Kidney epithelial cell (primary cell): Measurements from ENCODE around the gene CASTOR1. TPM values are rescaled to one million over a fixed set of nuclear protein-coding genes. Genes with fewer than 3 reads are reported as not detected.

Source experiments
- DNase-seq: peaks from one replicate; pipeline ENCODE4 v3.0.0-alpha.2; 2010; ENCODE audit warnings: low read depth
- H3K27me3 ChIP-seq: 2 replicates; pipeline ENCODE4 v1.6.0; 2011; ENCODE audit warnings: low read length; ENCODE audit not compliant: control insufficient read depth, insufficient read depth
- H3K36me3 ChIP-seq: 2 replicates; pipeline ENCODE4 v1.5.1; 2011; ENCODE audit warnings: low read length; ENCODE audit not compliant: control insufficient read depth, insufficient read depth
- H3K4me3 ChIP-seq: 2 replicates; pipeline ENCODE4 v1.5.1; 2011; ENCODE audit warnings: low read depth, mild to moderate bottlenecking, control low read depth, low read length
- total RNA-seq: library from RNA; depleted of rRNA; stranded (reverse); fragments of >200 nt; gene quantifications from 2 replicates; pipeline ENCODE4 v1.2.3, GENCODE V29; 2015
- TF ChIP-seq, protein P1 (sequence below): IDR thresholded peaks from 2 replicates; pipeline ENCODE4 v1.5.1; 2011; ENCODE audit warnings: mild to moderate bottlenecking, moderate library complexity, low read length, control low read depth, inconsistent platforms; ENCODE audit not compliant: insufficient read depth, poor library complexity, severe bottlenecking

CASTOR1 gene
- total RNA-seq, 1 donor from 2014 or later, result 10.5 TPM

DNA sequence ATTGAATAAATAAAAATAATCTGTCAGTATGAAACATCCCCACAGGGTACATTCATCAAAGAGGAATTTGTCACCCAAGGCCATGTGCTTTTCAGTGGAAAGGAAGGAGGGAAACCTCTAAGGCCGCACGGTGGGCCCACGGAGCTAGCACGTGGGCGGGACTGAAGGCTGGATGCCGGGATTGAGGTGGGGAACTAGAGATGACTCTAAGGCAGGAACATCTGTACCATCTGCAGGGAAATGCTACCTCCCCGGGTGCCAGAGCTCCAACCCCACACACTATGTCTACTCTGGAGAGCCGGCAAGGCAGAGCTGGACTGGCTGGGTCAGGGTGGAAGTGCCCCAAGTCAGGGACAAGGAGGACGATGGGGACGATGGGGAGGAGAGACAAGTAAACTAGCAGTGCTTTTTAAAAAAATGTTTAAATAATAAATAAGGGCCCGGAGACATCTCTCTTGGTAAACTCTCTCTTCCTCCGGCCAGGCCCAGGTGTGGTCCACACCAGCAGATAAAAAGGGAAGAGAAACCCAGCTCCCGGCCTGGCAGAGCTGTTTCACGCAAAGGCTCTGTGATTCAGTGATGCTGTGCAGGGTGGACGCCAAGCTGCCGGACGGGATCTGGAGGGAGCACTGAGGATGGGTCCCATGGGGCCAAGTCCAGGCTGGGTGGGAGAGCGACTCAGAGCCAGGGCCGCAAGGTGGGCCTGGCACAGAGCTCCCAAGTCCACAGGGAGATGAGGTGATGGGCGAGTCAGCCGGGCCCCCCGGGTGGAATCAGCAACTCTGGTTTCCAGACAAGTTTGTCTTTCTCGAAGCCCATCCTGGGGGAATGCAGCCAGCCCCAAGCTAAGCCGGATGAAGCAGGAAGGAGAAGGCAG lies 48.5 kb downstream of the CASTOR1 start:
- TF ChIP-seq, protein P1, sequence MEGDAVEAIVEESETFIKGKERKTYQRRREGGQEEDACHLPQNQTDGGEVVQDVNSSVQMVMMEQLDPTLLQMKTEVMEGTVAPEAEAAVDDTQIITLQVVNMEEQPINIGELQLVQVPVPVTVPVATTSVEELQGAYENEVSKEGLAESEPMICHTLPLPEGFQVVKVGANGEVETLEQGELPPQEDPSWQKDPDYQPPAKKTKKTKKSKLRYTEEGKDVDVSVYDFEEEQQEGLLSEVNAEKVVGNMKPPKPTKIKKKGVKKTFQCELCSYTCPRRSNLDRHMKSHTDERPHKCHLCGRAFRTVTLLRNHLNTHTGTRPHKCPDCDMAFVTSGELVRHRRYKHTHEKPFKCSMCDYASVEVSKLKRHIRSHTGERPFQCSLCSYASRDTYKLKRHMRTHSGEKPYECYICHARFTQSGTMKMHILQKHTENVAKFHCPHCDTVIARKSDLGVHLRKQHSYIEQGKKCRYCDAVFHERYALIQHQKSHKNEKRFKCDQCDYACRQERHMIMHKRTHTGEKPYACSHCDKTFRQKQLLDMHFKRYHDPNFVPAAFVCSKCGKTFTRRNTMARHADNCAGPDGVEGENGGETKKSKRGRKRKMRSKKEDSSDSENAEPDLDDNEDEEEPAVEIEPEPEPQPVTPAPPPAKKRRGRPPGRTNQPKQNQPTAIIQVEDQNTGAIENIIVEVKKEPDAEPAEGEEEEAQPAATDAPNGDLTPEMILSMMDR, result no peak
- Histone ChIP-seq H3K4me3 (no peak overlapping the region), H3K36me3 (peaks cover 8% of the 10 kb centered on the region), H3K27me3 (no peaks in the 10 kb centered on the region)
- DNase-seq, result no peak

DNA sequence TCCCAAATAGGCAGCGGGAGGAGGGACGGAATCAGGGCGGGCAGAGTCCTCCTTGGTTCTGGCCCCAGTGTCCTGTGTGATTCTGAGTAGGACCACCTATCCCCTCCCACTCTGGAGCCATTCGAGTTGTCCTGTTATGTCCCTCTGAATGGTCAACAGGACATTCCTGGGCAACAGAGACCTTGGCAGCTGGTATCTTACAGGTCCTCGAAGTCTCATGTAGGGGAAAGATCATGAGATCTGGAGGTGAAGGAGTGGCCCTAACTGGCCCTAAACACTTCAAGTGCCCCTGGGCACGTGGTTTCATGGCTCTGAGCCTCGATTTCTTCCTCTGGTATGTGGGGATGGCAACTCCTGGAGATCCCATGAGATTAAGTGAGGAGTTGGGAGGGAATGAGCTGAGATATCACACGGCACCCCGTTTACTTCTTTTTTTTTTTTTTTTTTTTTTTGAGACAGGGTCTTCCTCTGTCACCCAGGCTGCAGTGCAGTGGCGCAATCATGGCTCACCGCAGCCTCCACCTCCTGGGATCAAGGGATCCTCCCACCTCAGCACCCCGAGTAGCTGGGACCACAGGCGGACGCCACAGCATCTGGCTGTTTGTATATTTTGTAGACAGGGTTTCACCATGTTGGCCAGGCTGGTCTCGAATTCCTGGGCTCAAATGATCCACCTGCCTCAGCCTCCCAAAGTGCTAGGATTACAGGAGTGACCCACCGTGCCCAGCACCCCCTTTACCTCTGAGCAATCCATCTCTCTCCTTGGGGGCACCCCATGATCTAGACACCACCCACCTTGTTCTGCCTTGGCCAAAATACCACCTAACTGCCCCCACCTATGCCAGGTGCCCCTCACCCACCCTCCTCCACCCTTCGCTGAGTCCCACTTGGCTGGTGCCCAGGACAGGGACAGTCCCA lies 49.6 kb downstream of the CASTOR1 start:
- H3K4me3 ChIP-seq, result no peak overlapping the region
- H3K36me3 ChIP-seq, result peaks cover 8% of the 10 kb centered on the region
- TF ChIP-seq, protein P1, result no peak
- no peaks in the 10 kb centered on the region for H3K27me3 ChIP-seq
- DNase-seq, result no peak

DNA sequence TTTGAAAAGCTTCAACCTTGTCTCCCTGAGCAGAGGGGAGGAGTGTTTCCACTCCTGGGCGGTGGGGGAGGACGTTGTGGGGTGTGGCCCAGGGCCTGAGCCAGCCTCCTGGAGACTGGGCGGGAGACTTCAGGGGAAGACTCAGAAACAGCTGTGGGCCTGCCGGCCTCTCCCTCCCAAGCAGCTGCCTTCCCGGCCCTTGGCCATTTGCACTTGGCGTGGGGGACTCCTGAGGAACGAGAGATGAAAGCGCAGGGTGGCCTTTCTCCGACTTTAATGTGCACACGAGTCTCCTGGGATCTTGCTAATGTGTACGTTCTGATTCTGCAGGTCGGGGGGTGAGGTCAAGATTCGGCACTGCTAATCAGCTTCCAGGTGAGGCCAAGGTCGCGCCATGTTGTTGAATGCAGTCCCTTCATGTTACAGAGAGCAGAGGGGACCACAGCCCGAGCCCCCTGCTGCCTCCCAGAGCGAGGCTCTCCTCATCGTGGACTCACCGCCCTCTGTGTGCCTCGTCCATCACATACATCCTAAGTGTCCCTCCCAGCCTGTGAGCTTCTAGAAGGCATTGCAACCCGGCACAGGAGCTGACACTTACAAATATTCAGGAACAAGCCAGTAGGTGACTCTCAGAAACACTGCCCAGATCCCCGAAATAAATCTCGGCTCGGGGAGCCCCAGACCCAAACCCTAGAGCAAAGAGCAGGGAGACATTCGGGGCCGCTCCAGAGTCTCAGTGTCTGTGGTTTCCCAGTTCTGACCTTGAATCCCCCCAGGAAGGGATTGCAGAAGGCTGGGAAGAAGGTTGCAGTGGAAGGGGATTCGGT lies 50.4 kb downstream of the CASTOR1 start:
- TF ChIP-seq, protein P1, result no peak
- DNase-seq, result peak; percentile 58

DNA sequence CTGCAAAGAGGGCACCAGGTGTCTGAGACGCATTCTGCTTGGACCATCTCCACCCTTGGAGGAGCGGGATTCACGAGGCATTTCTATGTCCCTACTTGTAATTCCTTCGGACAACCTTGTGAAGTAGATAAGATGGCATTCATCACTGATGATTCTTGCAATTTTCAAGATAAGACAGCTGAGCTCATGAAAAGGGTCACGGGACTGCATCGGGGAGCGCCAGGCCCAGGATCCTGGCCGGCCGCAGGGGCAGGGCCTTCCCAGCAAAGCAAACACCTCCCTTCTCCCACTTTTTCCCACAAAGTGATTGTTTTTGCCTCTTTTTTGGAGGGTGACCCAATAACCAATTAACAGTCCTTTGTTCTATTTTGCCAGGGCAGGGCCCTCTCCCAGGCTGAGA lies 51.2 kb downstream of the CASTOR1 start:
- H3K27me3 ChIP-seq, result no peaks in the 10 kb centered on the region
- TF ChIP-seq, protein P1, result no peak
- H3K36me3 ChIP-seq, result peaks cover 3% of the 10 kb centered on the region
- no peak for DNase-seq
- H3K4me3 ChIP-seq, result no peak overlapping the region

More for the DNA sequence above, 50.4 kb downstream of the CASTOR1 start:
- H3K4me3 ChIP-seq, result no peak overlapping the region
- peaks cover 8% of the 10 kb centered on the region for H3K36me3 ChIP-seq
- no peaks in the 10 kb centered on the region for H3K27me3 ChIP-seq

DNA sequence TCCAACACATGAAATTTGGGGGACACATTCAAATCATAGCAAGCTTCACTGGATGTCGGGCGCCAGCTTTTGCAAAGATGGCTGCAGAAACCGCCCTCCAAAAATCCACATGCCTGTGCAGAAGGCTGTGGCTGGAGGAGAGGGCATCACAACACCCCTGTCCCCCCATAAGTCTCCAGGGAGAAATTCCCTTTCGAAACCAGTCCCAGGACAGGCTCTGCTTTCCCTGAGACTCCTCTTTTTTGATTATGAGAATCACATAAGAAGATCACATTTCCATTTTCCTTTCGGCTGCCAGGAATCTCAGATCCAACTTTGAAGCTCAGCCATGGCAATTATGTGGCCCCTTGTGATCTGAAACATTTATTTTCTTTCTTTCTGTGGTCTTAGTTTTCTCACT lies 52.4 kb downstream of the CASTOR1 start:
- H3K36me3 ChIP-seq, result peaks cover 3% of the 10 kb centered on the region
- no peak for DNase-seq
- TF ChIP-seq, protein P1, result no peak

More for the DNA sequence above, 52.4 kb downstream of the CASTOR1 start:
- Histone ChIP-seq H3K27me3 (no peaks in the 10 kb centered on the region), H3K4me3 (no peak overlapping the region)
